HepG2 (cell line): ENCODE data around the gene RPL18. TPM values are rescaled to one million over a fixed set of nuclear protein-coding genes. Genes with fewer than 3 reads are reported as not detected.

Experiments used
- CAMTA2 ChIP-seq: sonication (generic); formaldehyde crosslinking; IDR thresholded peaks from 2 replicates; pipeline ENCODE4 v1.4.0; 2020; ENCODE audit warnings: mild to moderate bottlenecking, missing genetic modification reagents, borderline replicate concordance
- GABPB1 ChIP-seq: IDR thresholded peaks from 2 replicates; pipeline ENCODE4 v1.6.1; 2016; ENCODE audit warnings: mild to moderate bottlenecking, missing genetic modification reagents, moderate library complexity, missing compliant biosample characterization
- HNF4A ChIP-seq: sonication (generic); formaldehyde crosslinking; IDR thresholded peaks from 2 replicates; pipeline ENCODE4 v1.4.0; 2020; ENCODE audit warnings: missing genetic modification reagents
- KDM1A ChIP-seq: IDR thresholded peaks from 2 replicates; pipeline ENCODE4 v1.6.1; 2016; ENCODE audit warnings: missing compliant biosample characterization
- MTA3 ChIP-seq: sonication (generic); formaldehyde crosslinking; IDR thresholded peaks from 2 replicates; pipeline ENCODE4 v1.4.0; 2020; ENCODE audit warnings: missing genetic modification reagents
- MXD4 ChIP-seq: IDR thresholded peaks from 2 replicates; pipeline ENCODE4 v1.6.1; 2016; ENCODE audit warnings: mild to moderate bottlenecking, missing biosample characterization, missing genetic modification reagents
- NFKB2 ChIP-seq: sonication (generic); formaldehyde crosslinking; IDR thresholded peaks from 2 replicates; pipeline ENCODE4 v1.4.0; 2020; ENCODE audit warnings: missing genetic modification reagents, borderline replicate concordance
- PHF8 ChIP-seq: sonication (generic); formaldehyde crosslinking; IDR thresholded peaks from 2 replicates; pipeline ENCODE4 v1.5.0; 2020; ENCODE audit warnings: missing genetic modification reagents
- POGZ ChIP-seq: sonication (generic); formaldehyde crosslinking; IDR thresholded peaks from 2 replicates; pipeline ENCODE4 v1.4.0; 2020; ENCODE audit warnings: mild to moderate bottlenecking, missing genetic modification reagents
- SP5 ChIP-seq: IDR thresholded peaks from 2 replicates; pipeline ENCODE4 v1.6.1; 2016; ENCODE audit warnings: low read depth, borderline replicate concordance
- TAF15 ChIP-seq: fragments of 200-400 bp; formaldehyde crosslinking; IDR thresholded peaks from one replicate; pipeline ENCODE4 v1.6.1; 2018; ENCODE audit warnings: mild to moderate bottlenecking, low read depth, low read length; ENCODE audit not compliant: poor library complexity, severe bottlenecking
- ZFAT ChIP-seq: sonication (generic); formaldehyde crosslinking; conservative IDR thresholded peaks from 2 replicates; pipeline ENCODE4 v1.8.1; 2023; ENCODE audit warnings: missing genetic modification reagents, inconsistent platforms
- ZNF296 ChIP-seq: sonication (generic); formaldehyde crosslinking; conservative IDR thresholded peaks from 2 replicates; pipeline ENCODE4 v1.5.0; 2020; ENCODE audit warnings: mild to moderate bottlenecking, missing genetic modification reagents
- ZNF484 ChIP-seq: sonication (generic); formaldehyde crosslinking; IDR thresholded peaks from 2 replicates; pipeline ENCODE4 v1.5.1; 2020; ENCODE audit warnings: mild to moderate bottlenecking, low read depth, missing genetic modification reagents, borderline replicate concordance
- polyA plus RNA-seq, 8 experiments: library from polyadenylated mRNA; depleted of rRNA in 3 of 8; stranded (reverse) in 7 of 8; unstranded in 1 of 8; fragments of >200 nt; fragmentation: Illumina TruSeq in 4 of 8; extraction: Trizol in 4 of 8; gene quantifications; 2 replicates each; pipeline versions ENCODE4 v1.2.1 to v1.2.3, GENCODE V29; 2011 to 2016; ENCODE audit warnings: low read depth in 4 of 8, missing spikeins in 1 of 8, mixed read lengths in 1 of 8; ENCODE audit not compliant: insufficient read depth in 1 of 8
- total RNA-seq, 5 experiments: library from RNA; depleted of rRNA; stranded (reverse); fragments of >200 nt; fragmentation: Illumina TruSeq; extraction: Trizol; gene quantifications; 2 replicates each; pipeline ENCODE4 v1.2.3, GENCODE V29; 2016; ENCODE audit warnings: low read depth in 1 of 5
- TF ChIP-seq, protein P1 (sequence below): sonication (generic); formaldehyde crosslinking; IDR thresholded peaks from 2 replicates; pipeline ENCODE4 v1.4.0; 2020; ENCODE audit warnings: low read depth, mild to moderate bottlenecking, missing genetic modification reagents
- TF ChIP-seq, protein P2 (sequence below): sonication (generic); formaldehyde crosslinking; IDR thresholded peaks from 2 replicates; pipeline ENCODE4 v1.8.0; 2022; ENCODE audit warnings: missing genetic modification reagents, low read depth, mild to moderate bottlenecking, borderline replicate concordance
- TF ChIP-seq, protein P3 (sequence below): sonication (generic); formaldehyde crosslinking; IDR thresholded peaks from 2 replicates; pipeline ENCODE4 v1.4.0; 2020; ENCODE audit warnings: mild to moderate bottlenecking, missing genetic modification reagents
- TF ChIP-seq, protein P4 (sequence below): sonication (generic); formaldehyde crosslinking; IDR thresholded peaks from 2 replicates; pipeline ENCODE4 v1.4.0; 2020; ENCODE audit warnings: missing genetic modification reagents, low read depth, mild to moderate bottlenecking, borderline replicate concordance
- TF ChIP-seq, protein P5 (sequence below): sonication (generic); formaldehyde crosslinking; IDR thresholded peaks from 2 replicates; pipeline ENCODE4 v1.4.0; 2020; ENCODE audit warnings: missing genetic modification reagents

RPL18 gene
- total and polyA plus RNA-seq, 2 of the 13 experiments (the other 11 are each of a cell fraction or from before 2014, with no cell fraction given) = 1,485 to 1,639 TPM

DNA sequence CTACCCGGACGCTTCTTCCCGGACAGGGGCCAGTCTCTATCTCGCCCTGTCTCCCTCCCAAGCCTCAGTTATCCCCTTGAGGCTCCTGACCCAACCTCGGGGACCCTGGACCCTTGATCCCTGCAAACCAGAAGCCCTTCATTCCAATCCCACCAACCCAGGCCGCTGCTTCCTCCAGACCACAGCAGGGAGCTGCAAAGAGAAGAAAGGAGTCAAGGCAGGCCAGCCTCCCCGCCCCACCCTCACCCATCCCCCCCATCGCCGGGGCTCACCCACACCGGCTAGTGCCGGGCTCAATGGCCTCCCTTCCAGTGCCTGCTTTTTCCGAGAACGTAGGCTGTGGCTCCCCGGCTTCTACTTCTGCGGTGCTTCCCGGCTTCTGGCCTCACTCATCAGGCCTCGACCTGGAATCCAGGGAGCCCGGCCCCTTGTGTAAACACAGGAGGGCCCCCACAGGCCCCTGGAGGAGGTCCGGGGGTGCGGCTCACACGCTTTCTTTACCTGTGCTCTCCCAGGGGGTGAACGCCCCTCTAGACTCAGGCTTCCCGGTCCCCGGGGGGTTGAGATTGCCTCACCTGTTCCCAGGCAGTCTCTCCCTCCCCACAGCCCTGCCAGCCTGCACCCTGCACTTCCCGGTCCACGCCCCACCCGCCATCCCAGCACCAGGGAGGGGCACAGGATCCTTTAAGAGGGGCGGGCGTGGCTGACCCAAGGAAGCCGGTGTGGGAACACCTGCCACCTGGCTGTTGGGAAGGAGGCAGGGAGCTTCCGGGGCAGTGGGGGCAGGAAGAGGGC is 4.3 kb downstream of the RPL18 start, which contains the start of gene FAM83E (continued):
- TF ChIP-seq, protein P1, sequence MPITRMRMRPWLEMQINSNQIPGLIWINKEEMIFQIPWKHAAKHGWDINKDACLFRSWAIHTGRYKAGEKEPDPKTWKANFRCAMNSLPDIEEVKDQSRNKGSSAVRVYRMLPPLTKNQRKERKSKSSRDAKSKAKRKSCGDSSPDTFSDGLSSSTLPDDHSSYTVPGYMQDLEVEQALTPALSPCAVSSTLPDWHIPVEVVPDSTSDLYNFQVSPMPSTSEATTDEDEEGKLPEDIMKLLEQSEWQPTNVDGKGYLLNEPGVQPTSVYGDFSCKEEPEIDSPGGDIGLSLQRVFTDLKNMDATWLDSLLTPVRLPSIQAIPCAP = no peak
- no peak for TF ChIP-seq ZNF484 (CRISPR knock-in tag)
- TF ChIP-seq POGZ = no peak
- TF ChIP-seq, protein P2, sequence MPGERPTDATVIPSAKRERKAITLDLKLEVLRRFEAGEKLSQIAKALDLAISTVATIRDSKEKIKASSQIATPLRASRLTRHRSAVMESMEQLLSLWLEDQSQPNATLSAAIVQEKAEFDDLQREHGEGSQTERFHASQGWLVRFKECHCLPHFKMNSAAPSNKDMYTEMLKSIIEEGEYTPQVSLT = no peak
- TF ChIP-seq NFKB2 (CRISPR knock-in tag) = no peak
- TF ChIP-seq MXD4 = no peak
- TF ChIP-seq MTA3 (CRISPR knock-in tag) = no peak
- no peak for TF ChIP-seq CAMTA2 (CRISPR knock-in tag)
- TF ChIP-seq ZNF296 (CRISPR knock-in tag) = no peak
- 0 out of 2 replicates have a peak, but pooled peaks have one; percentile 9 for TF ChIP-seq GABPB1 (CRISPR knock-in tag)
- TF ChIP-seq KDM1A (CRISPR knock-in tag) = no peak
- TF ChIP-seq SP5 = no peak
- TF ChIP-seq, protein P3, sequence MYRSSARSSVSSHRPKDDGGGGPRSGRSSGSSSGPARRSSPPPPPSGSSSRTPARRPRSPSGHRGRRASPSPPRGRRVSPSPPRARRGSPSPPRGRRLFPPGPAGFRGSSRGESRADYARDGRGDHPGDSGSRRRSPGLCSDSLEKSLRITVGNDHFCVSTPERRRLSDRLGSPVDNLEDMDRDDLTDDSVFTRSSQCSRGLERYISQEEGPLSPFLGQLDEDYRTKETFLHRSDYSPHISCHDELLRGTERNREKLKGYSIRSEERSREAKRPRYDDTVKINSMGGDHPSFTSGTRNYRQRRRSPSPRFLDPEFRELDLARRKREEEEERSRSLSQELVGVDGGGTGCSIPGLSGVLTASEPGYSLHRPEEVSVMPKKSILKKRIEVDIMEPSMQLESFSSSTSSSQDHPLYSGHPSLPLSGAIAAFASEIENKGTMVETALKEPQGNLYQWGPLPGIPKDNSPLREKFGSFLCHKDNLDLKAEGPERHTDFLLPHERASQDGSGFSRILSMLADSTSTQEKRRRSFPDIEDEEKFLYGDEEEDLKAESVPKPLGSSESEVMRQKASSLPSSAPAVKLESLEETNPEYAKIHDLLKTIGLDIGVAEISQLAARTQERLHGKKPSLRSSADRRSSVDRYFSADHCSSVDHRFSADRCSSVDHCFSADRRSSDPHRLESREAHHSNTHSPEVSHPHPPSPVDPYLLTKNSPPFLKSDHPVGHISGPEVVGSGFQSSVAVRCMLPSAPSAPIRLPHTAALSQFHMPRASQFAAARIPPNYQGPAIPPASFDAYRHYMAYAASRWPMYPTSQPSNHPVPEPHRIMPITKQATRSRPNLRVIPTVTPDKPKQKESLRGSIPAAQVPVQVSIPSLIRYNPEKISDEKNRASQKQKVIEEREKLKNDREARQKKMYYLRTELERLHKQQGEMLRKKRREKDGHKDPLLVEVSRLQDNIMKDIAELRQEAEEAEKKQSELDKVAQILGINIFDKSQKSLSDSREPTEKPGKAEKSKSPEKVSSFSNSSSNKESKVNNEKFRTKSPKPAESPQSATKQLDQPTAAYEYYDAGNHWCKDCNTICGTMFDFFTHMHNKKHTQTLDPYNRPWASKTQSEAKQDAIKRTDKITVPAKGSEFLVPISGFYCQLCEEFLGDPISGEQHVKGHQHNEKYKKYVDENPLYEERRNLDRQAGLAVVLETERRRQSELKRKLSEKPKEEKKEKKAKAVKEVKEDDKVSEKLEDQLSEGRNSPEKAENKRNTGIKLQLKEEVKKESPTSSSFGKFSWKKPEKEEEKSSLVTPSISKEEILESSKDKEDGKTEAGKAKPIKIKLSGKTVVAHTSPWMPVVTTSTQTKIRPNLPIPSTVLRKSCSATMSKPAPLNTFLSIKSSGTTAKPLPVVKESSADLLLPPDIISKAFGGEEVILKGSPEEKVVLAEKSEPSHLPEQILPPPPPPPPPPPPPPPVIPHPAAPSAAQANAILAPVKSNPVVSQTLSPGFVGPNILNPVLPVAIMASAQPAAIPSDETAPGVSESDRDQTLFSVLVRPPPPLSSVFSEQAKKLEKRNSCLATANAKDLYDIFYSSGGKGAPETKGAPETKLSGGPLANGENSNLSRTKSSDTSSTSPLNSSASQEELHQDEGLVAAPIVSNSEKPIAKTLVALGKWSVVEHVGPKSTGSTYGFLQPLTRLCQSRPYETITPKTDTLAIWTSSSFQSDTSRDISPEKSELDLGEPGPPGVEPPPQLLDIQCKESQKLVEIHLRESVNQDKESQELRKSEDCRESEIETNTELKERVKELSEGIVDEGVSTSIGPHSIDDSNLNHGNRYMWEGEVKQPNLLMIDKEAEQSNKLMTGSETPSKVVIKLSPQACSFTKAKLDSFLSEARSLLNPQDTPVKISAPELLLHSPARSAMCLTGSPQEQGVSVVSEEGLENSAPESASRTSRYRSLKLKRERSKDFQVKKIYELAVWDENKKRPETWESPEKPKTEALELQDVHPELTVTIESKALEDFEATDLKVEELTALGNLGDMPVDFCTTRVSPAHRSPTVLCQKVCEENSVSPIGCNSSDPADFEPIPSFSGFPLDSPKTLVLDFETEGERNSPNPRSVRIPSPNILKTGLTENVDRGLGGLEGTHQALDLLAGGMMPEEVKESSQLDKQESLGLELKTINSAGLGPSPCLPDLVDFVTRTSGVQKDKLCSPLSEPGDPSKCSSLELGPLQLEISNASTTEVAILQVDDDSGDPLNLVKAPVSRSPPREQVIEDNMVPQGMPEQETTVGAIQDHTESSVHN (CRISPR knock-in tag) = no peak
- TF ChIP-seq HNF4A = no peak
- TF ChIP-seq, protein P4, sequence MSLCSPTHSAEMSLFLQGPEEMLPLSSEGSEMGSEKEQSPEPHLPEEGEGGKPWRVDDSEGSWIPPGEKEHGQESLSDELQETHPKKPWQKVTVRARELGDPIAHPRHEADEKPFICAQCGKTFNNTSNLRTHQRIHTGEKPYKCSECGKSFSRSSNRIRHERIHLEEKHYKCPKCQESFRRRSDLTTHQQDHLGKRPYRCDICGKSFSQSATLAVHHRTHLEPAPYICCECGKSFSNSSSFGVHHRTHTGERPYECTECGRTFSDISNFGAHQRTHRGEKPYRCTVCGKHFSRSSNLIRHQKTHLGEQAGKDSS (CRISPR knock-in tag) = no peak
- TF ChIP-seq PHF8 (CRISPR knock-in tag) = no peak
- TF ChIP-seq TAF15 = peak; percentile 18
- TF ChIP-seq ZFAT = no peak
- TF ChIP-seq, protein P5, sequence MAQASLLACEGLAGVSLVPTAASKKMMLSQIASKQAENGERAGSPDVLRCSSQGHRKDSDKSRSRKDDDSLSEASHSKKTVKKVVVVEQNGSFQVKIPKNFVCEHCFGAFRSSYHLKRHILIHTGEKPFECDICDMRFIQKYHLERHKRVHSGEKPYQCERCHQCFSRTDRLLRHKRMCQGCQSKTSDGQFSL (CRISPR knock-in tag) = no peak; the same call in 1 of the 2 replicates
